HG03159 (cell line): Measurements from ENCODE around the gene CENATAC.
A peak's percentile ranks its signal among the peaks of the same experiment; 100 is the strongest.
"Not testable (repeated sequence)": the region's sequence is repeated elsewhere in the genome, so short reads cannot be mapped to it uniquely, and the experiment has no call there.

ENCODE experiments used
- ATAC-seq: cut with Tn5 transposase; IDR thresholded peaks from one replicate; pipeline ENCODE4 v1.9.1; 2021; ENCODE audit warnings: mild to moderate bottlenecking, moderate library complexity; ENCODE audit not compliant: unreplicated experiment

Gene CENATAC

DNA sequence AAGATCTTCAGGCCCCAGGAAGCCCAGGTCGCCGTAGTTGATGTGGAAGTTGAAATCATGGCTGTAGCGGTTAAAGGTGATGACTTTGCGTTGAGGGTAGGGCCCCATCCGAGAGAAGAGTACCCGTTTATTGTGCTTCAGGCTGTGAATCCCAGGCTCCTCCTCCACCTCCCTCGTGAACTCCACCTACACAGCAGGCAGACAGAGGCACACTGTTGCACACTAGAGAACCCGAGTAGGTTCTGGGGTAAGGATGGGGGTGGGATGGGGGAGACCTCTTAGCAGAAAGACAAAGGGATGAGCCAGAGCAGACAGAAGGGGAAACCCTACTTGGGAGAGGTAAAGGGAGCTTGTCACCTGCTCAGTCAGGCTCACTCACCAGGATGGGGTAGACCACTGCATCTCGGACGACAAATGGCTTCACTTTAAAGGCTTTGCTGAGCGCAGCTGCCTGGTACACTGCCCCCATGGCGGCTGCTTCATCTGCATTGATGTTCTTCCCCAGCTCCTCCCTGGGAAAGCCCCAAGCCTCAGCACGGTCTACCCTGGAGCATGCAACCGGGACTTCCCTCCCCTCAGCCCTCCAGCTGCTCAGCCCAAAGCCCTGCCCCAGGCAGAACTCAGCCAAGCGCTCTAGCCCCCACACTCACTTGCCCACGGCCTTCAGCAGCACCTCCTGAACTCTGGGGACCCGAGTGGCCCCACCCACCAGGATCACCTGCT, 53.7 kb downstream of the CENATAC start:
- no peak for ATAC-seq

DNA sequence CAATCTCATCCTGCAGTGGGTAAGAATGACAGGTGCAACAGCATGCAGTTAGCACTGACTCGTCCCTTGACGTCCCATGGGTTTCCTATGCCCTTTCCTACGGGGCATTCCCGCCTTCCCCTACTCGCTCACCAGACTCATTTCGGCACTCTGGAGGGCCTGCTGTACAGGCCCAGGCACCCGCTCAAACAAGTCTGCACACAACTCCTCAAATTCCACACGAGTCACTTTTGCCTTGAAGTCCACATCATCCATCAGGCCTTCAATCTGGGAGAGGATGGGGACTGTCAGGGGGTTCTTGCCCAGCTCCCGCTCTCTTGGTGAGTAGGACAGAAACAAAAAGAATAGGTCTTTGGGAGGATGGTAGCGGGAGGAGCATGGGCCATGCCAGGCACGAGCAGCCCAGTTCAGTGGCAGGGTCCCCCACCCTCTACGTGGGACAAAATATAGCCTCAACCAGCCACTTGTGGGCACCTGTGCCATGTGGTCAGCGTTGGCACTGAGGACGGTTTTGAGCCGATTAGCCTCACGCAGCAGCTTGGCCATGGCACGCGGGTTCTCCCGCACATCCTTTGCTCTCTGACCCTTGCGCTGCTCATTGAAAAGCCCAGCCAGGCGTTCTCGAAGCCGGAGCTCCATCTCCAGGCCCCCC, 54.4 kb downstream of the CENATAC start:
- ATAC-seq = no peak

DNA sequence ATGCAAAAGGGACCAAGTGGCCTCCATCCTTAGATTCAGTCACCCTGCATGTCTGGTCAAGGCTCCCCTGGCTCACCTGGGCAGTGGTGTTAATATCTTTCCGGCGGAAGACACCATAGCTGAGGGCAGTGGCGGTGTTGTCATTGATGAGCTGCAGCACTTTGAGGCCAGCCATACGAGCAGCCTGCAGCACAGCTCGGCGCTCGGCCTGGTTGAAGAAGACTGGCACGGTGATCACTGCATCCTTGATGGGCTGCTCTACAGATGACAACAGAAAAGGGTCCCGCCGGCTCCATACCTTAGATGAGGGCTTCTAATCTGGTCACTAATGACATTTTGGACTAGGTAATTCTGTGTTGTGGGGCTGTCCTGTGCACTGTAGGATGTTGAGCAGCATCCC, 56.5 kb downstream of the CENATAC start:
- no peak for ATAC-seq

DNA sequence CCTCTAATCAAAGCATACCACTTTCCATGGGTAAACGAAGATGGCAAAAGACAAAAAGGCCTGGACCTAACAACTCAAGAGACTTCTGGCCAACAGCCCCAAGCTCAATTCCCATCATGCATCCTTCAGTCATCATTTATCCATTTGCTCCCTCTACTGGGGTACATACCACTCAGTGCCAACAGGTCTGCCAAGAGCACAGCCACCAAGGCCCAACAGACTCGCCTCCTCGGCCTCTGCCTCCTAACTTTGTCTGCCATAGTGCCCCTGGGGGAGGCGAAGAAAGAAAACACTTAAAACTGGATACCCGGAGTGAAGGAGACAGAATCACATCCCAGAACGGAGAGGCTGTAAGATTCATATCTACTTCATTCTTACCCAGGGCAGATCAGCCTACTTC, 58.0 kb downstream of the CENATAC start:
- ATAC-seq = no peak

DNA sequence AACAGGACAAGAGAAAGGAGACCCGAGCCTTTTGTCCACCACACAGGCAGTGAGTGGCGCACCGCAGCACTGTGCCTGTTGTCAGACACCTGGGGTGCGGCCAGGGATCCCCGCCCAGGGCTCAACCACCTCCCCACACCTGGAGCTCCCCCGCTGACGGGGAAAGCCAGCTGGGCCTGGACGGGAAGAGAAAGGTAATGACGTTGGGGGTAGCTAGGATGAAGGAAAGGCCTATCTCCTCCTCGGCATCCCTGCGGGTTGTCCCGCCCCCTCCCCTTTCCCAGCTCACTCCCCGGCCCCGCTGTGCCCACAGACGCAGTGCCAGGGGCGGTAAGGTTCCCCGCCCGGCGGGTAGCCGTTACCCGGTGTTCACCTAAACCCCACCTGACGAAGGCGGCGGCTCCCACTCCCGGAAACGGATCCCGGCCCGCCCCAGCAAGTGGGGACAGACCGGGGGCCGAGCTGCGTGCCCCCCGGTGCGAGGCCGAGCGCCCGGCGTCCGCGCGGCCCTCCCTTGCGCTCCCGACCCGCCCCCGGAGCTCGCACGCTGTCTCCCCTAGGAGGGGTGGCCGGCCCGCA, 58.6 kb downstream of the CENATAC start:
- ATAC-seq = peak; percentile 8

DNA sequence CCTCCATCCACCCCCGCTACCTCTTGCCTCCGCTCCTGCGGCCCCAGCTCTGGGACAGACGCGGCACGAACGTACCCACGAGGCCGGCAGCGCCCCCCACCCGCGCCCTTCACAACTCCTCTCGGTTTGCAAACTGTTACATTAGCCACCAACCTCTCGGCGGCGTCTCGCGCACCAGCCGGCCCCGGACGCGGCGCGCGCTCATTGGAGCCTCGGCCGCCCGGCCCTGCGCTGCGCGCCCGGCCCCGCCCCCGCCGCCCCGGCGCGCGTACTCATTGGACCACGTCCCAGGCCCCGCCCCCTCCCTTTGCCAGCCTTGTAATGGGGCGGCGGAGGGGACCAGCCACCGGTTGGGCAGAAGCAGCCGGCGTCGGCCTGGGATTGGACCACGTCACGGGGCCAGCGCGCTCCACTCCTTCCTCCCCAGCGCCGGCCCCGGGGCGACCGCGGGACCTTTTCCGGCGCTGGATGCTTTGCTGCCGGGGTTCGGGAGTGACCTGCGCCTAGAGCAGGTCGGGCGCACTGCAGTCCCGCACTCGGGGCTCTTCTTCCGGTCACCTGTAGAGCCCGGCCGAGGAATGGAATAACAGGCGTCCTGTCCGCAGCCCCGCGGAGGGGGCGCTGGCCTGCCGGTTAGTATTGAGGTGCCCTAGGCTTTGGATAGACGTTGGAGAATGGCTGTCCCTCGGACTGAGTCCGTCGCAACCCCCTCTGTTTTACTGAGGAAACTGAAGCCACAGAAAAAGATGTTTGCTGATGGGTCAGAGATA, 59.2 kb downstream of the CENATAC start, which contains the start of gene HYOU1:
HYOU1 (minus strand) TSS at position 206 of the 770 bp plus-strand sequence. CDS start 1,045 bp downstream, outside the sequence.
- ATAC-seq = peak; percentile 86

DNA sequence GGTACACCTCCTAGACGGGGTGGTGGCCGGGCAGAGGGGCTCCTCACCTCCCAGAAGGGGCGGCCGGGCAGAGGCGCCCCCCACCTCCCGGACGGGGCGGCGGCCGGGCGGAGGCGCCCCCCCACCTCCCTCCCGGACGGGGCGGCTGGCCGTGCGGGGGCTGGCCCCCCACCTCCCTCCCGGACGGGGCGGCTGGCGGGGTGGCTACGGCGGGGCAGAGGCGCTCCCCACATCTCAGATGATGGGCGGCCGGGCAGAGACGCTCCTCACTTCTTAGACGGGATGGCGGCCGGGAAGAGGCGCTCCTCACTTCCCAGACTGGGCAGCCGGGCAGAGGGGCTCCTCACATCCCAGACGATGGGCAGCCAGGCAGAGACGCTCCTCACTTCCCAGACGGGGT, 61.2 kb downstream of the CENATAC start:
- not testable (repeated sequence) for ATAC-seq

DNA sequence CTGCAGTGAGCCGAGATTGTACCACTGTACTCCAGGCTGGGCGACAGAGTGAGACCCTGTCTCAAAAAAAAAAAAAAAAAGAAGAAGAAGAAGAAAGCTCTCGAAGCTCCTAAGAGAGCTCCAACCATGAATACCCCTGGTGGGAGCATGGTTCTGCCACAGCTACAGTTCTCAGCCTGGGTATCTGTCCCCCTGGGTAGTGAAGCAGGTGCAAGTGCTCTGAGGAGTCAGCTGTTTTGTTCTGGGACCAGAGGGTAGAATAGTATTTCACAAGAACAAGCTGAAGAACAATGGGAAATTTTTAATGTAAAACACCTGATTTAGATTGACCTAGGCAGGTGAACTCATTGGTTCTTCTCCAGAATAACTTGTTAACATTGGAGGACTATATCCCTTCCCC, 63.3 kb downstream of the CENATAC start:
- ATAC-seq = no peak

DNA sequence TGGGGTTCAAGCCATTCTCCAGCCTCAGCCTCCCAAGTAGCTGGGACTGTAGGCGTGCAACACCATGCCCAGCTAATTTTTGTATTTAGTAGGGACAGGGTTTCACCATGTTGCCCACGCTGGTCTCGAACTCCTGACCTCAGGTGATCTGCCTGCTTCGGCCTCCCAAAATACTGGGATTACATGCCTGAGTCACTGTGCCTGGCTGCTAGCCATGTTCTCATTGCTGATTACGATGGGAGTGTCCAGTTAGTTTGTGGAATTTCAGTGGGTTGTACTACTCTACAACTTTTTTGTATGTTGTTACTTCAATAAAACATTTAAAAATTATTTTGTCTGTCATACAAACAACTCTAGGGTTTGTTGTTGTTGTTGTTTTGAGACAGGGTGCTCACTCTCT, 64.8 kb downstream of the CENATAC start:
- ATAC-seq = no peak

DNA sequence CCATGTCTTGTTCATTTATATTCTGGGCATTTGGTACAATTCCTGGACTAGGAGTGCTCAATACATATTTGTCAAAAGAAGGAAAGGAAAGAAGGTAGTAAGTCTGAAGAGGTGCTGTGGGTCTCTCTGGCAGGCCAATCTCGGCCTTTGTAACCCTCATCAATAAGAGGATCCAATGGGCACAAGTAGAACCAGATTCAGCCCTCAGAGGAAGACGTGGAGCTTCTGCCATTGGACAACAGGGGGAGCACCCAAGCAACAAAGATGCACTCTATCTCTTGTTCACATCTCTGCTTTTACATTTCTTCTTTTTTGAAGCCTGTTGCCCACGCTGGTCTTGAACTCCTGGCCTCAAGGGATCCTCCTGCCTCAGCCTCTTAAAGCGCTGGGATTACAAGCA, 67.4 kb downstream of the CENATAC start:
- no peak for ATAC-seq
